Glutamatergic neuron (in vitro differentiated cells): ENCODE data around the gene GPR37L1. TPM values are rescaled to one million over a fixed set of nuclear protein-coding genes. Genes with fewer than 3 reads are reported as not detected.
"Not testable (repeated sequence)": the region's sequence is repeated elsewhere in the genome, so short reads cannot be mapped to it uniquely, and the experiment has no call there.

Source experiments
- DNase-seq: peaks from one replicate; pipeline ENCODE4 v3.0.0; 2022
- H3K27ac Mint-ChIP-seq: one replicate; pipeline ENCODE4 v1.8.0; 2020; ENCODE audit warnings: mild to moderate bottlenecking, mixed read lengths, inconsistent platforms; ENCODE audit not compliant: unreplicated experiment
- H3K27me3 Mint-ChIP-seq: one replicate; pipeline ENCODE4 v1.8.0; 2020; ENCODE audit warnings: mild to moderate bottlenecking, moderate library complexity, mixed read lengths, inconsistent platforms; ENCODE audit not compliant: unreplicated experiment
- H3K36me3 Mint-ChIP-seq: one replicate; pipeline ENCODE4 v1.8.0; 2020; ENCODE audit warnings: mild to moderate bottlenecking, mixed read lengths, inconsistent platforms; ENCODE audit not compliant: unreplicated experiment
- H3K4me1 Mint-ChIP-seq: one replicate; pipeline ENCODE4 v1.8.0; 2020; ENCODE audit warnings: mild to moderate bottlenecking, low read depth, mixed read lengths, inconsistent platforms; ENCODE audit not compliant: unreplicated experiment
- H3K4me3 Mint-ChIP-seq: one replicate; pipeline ENCODE4 v1.8.0; 2020; ENCODE audit warnings: mild to moderate bottlenecking, mixed read lengths, inconsistent platforms; ENCODE audit not compliant: unreplicated experiment
- H3K9me3 Mint-ChIP-seq: one replicate; pipeline ENCODE4 v1.8.0; 2020; ENCODE audit warnings: mild to moderate bottlenecking, moderate library complexity, mixed read lengths, inconsistent platforms; ENCODE audit not compliant: unreplicated experiment
- CTCF ChIP-seq: fragments of 200-600 bp; sonication (generic); IDR thresholded peaks from one replicate; pipeline ENCODE4 v1.5.0; 2021; ENCODE audit not compliant: partially characterized antibody, unreplicated experiment
- total RNA-seq: library from RNA; stranded (reverse); fragmentation: NEBNext Ultra II Directional; extraction: Animal tissue kit (Norgen Biotek cat#: 25700); gene quantifications from one replicate; pipeline ENCODE4 v1.2.1, GENCODE V29; 2021; ENCODE audit not compliant: unreplicated experiment

Gene GPR37L1
- total RNA-seq, 1 donor from 2014 or later: not detected

- no peak overlapping the region for H3K4me3 Mint-ChIP-seq
- peaks cover 7% of the 10 kb centered on the region for H3K9me3 Mint-ChIP-seq
- H3K36me3 Mint-ChIP-seq: no peaks in the 10 kb centered on the region
- peaks cover 6% of the 10 kb centered on the region for H3K4me1 Mint-ChIP-seq
- no peak for DNase-seq
- TF ChIP-seq CTCF: no peak
- H3K27me3 Mint-ChIP-seq: no peaks in the 10 kb centered on the region
- H3K27ac Mint-ChIP-seq: no peak overlapping the region
Observed at GRCh38 chr1:202107801-202108731, 14.7 kb upstream of the GPR37L1 start.

GRCh38 chr1:202110977-202111376, 11.7 kb upstream of the GPR37L1 start:
- peaks cover 4% of the 10 kb centered on the region for H3K9me3 Mint-ChIP-seq
- no peaks in the 10 kb centered on the region for H3K27me3 Mint-ChIP-seq
- H3K36me3 Mint-ChIP-seq: no peaks in the 10 kb centered on the region
- H3K4me3 Mint-ChIP-seq: no peak overlapping the region
- no peak for TF ChIP-seq CTCF
- no peak for DNase-seq
- H3K27ac Mint-ChIP-seq: no peak overlapping the region
- peaks cover 9% of the 10 kb centered on the region for H3K4me1 Mint-ChIP-seq

- H3K4me3 Mint-ChIP-seq, H3K9me3 Mint-ChIP-seq, H3K27me3 Mint-ChIP-seq, H3K4me1 Mint-ChIP-seq, H3K36me3 Mint-ChIP-seq, DNase-seq, H3K27ac Mint-ChIP-seq: not testable (repeated sequence)
Observed at GRCh38 chr1:202111589-202111988, 11.1 kb upstream of the GPR37L1 start.

GRCh38 chr1:202112859-202113689, 9.6 kb upstream of the GPR37L1 start:
- Mint-ChIP-seq H3K4me3 (peak overlapping the region; percentile 39), H3K27ac (no peak overlapping the region), H3K9me3 (peaks cover 6% of the 10 kb centered on the region), H3K4me1 (peaks cover 3% of the 10 kb centered on the region), H3K27me3 (no peaks in the 10 kb centered on the region), H3K36me3 (no peaks in the 10 kb centered on the region)
- no peak for TF ChIP-seq CTCF
- DNase-seq: no peak

GRCh38 chr1:202113690-202114300, 8.9 kb upstream of the GPR37L1 start:
- Mint-ChIP-seq H3K27ac (no peak overlapping the region), H3K4me3 (peak overlapping the region; percentile 39), H3K36me3 (no peaks in the 10 kb centered on the region), H3K4me1 (peaks cover 3% of the 10 kb centered on the region), H3K9me3 (peaks cover 5% of the 10 kb centered on the region), H3K27me3 (peaks cover 2% of the 10 kb centered on the region)
- no peak for TF ChIP-seq CTCF
- DNase-seq: no peak
